CD8-positive, alpha-beta memory T cell (primary cell): ENCODE results near the gene ASCL3. TPM values are rescaled to one million over a fixed set of nuclear protein-coding genes. Genes with fewer than 3 reads are reported as not detected.
"Not testable (repeated sequence)": the region's sequence is repeated elsewhere in the genome, so short reads cannot be mapped to it uniquely, and the experiment has no call there.

Experiments
- CTCF ChIA-PET: fragments of 350-600 bp; sonication (Branson Sonifier 250); formaldehyde crosslinking; loops from one replicate; lab custom pipeline; 2021; ENCODE audit warnings: antibody characterized with exemption; lab: Charles Lee
- POLR2A ChIA-PET: fragments of 350-600 bp; sonication (Branson Sonifier 250); formaldehyde crosslinking; loops from one replicate; lab custom pipeline; 2021; ENCODE audit warnings: antibody characterized with exemption; lab: Charles Lee
- DNase-seq, 5 donors: peaks; one replicate each; pipeline versions ENCODE4 v3.0.0 to v3.0.0-alpha.2; 2020 to 2022; ENCODE audit warnings: mixed read lengths in 1 of 5
- H3K27ac ChIP-seq: one replicate; pipeline ENCODE4 v1.7.0; 2013; ENCODE audit warnings: low read depth, mild to moderate bottlenecking, low read length, moderate library complexity
- H3K27me3 ChIP-seq: 2 replicates; pipeline ENCODE4 v1.7.0; 2013; ENCODE audit warnings: low read length, mild to moderate bottlenecking; ENCODE audit not compliant: insufficient read depth, poor library complexity, severe bottlenecking
- H3K36me3 ChIP-seq: 2 replicates; pipeline ENCODE4 v1.7.0; 2013; ENCODE audit warnings: mild to moderate bottlenecking, low read length, moderate library complexity; ENCODE audit not compliant: insufficient read depth
- H3K4me1 ChIP-seq: 2 replicates; pipeline ENCODE4 v1.7.0; 2013; ENCODE audit warnings: mild to moderate bottlenecking, low read length, moderate library complexity; ENCODE audit not compliant: insufficient read depth
- H3K4me3 ChIP-seq: 2 replicates; pipeline ENCODE4 v1.7.0; 2013; ENCODE audit warnings: mild to moderate bottlenecking, low read length
- H3K9me3 ChIP-seq: 2 replicates; pipeline ENCODE4 v1.7.0; 2013; ENCODE audit warnings: mild to moderate bottlenecking, low read length
- H3K27ac Mint-ChIP-seq, 8 donors: one replicate each; pipeline ENCODE4 v1.8.0; 2020 to 2021; ENCODE audit warnings: mixed read lengths in 8 of 8, mild to moderate bottlenecking in 6 of 8, inconsistent platforms in 3 of 8, moderate library complexity in 3 of 8
- H3K27me3 Mint-ChIP-seq, 2 donors: one replicate each; pipeline ENCODE4 v1.8.0; 2020 to 2021; ENCODE audit warnings: mixed read lengths in 2 of 2, mild to moderate bottlenecking in 1 of 2, moderate library complexity in 1 of 2
- H3K36me3 Mint-ChIP-seq, 3 donors: one replicate each; pipeline ENCODE4 v1.8.0; 2020 to 2021; ENCODE audit warnings: mixed read lengths in 3 of 3, inconsistent platforms in 1 of 3, mild to moderate bottlenecking in 1 of 3
- H3K4me1 Mint-ChIP-seq, 3 donors: one replicate each; pipeline ENCODE4 v1.8.0; 2020 to 2021; ENCODE audit warnings: mixed read lengths in 3 of 3, inconsistent platforms in 1 of 3, mild to moderate bottlenecking in 1 of 3
- H3K4me3 Mint-ChIP-seq, 7 donors: one replicate each; pipeline ENCODE4 v1.8.0; 2020 to 2021; ENCODE audit warnings: mixed read lengths in 7 of 7, mild to moderate bottlenecking in 6 of 7, moderate library complexity in 4 of 7, inconsistent platforms in 2 of 7
- H3K9me3 Mint-ChIP-seq, 5 donors: one replicate each; pipeline ENCODE4 v1.8.0; 2020 to 2022; ENCODE audit warnings: mixed read lengths in 5 of 5, mild to moderate bottlenecking in 3 of 5, moderate library complexity in 2 of 5, inconsistent platforms in 1 of 5
- polyA plus RNA-seq: library from polyadenylated mRNA; unstranded; fragments of 300-500 nt; fragmentation: Illumina TruSeq; gene quantifications from one replicate; pipeline ENCODE4 v1.2.3, GENCODE V29; 2021
- total RNA-seq, 2 experiments: library from RNA; stranded (reverse); gene quantifications; one replicate each; pipeline ENCODE4 v1.2.3, GENCODE V29; 2021

The ASCL3 gene
- total and polyA plus RNA-seq, 3 experiments from 2014 or later = not detected

DNA sequence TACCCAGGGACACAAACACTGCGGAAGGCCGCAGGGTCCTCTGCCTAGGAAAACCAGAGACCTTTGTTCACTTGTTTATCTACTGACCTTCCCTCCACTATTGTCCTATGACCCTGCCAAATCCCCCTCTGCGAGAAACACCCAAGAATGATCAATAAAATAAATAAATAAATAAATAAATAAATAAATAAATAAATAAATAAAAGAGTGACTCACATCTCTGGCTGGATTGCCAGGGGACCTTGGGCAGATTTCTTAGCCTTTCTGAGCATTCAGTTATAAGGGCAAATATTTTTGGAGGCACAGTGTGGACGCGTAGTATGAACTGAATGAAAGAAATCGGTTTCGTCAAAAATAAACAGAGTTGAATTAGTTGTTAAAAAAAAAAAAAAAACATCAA is 36.5 kb upstream of the ASCL3 start:
- H3K4me3 Mint-ChIP-seq, H3K27me3 Mint-ChIP-seq, DNase-seq, H3K36me3 ChIP-seq, H3K27ac ChIP-seq, H3K27me3 ChIP-seq, H3K27ac Mint-ChIP-seq, H3K36me3 Mint-ChIP-seq, CTCF ChIA-PET, H3K9me3 ChIP-seq, H3K4me1 Mint-ChIP-seq, POLR2A ChIA-PET, H3K4me1 ChIP-seq, H3K9me3 Mint-ChIP-seq, H3K4me3 ChIP-seq: not testable (repeated sequence)

DNA sequence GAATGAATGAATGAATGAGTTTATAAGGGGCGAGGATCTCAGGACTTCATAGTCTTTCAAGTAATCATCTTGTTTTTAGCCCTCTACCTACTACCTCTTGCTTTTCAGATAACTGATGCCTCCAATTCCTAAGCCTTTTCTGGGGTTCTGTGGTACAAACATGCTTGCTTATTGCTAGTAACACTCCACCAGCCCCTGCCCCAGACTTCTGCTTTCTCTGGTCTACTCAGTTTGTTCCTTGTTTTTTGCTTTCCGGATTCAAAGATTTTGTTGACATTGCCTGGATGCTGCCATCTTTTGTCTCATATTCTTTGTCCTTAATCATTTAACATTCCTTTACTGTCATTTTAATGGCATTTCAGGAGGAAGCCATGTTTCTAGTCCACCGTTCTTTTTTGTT is 30.3 kb upstream of the ASCL3 start:
- Mint-ChIP-seq H3K27ac (peak overlapping the region in 1 of 8 donors; percentile 17), H3K36me3 (peaks cover 0 to 5% (median 0%) of the 10 kb centered on the region in 3 donors), H3K4me1 (no peaks in the 10 kb centered on the region), H3K4me3 (no peak overlapping the region), H3K27me3 (no peaks in the 10 kb centered on the region), H3K9me3 (no peaks in the 10 kb centered on the region)
- Histone ChIP-seq H3K27ac (no peak overlapping the region), H3K4me3 (no peak overlapping the region), H3K36me3 (no peaks in the 10 kb centered on the region), H3K9me3 (no peaks in the 10 kb centered on the region), H3K4me1 (no peaks in the 10 kb centered on the region), H3K27me3 (no peaks in the 10 kb centered on the region)
- ChIA-PET POLR2A (interaction anchor here (0.6 kb wide), 1 partner anchor 8 kb away, joined by 3 read pairs; no protein-coding TSS in a partner anchor), CTCF (no interaction called here)
- DNase-seq = no peak

DNA sequence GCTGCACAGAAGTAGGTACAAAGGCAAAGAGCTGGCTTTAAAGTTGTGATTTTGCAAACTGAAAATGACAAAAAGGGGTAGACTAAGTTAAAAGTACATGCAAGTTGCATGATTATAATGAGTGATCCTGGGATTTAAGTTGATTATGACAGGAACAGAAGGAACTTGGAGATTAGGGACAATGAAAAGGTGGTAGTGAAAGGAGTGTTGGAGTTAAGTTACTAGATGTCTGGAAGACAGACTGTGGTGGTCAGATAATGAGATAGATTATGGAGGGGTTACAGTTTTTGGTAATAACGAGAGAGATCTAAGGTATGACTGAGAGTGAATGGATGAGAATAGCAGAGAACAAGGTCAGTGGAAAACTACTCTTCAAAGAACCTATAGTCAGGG is 29.1 kb upstream of the ASCL3 start:
- CTCF ChIA-PET = no interaction called here
- no peak overlapping the region for H3K4me3 Mint-ChIP-seq
- no peaks in the 10 kb centered on the region for H3K9me3 Mint-ChIP-seq
- Histone ChIP-seq H3K27me3 (no peaks in the 10 kb centered on the region), H3K27ac (no peak overlapping the region), H3K4me3 (no peak overlapping the region), H3K9me3 (no peaks in the 10 kb centered on the region), H3K4me1 (no peaks in the 10 kb centered on the region), H3K36me3 (no peaks in the 10 kb centered on the region)
- no peak for DNase-seq
- no peak overlapping the region for H3K27ac Mint-ChIP-seq
- H3K27me3 Mint-ChIP-seq = no peaks in the 10 kb centered on the region
- no peaks in the 10 kb centered on the region for H3K4me1 Mint-ChIP-seq
- H3K36me3 Mint-ChIP-seq = peaks cover 0 to 7% (median 5%) of the 10 kb centered on the region in 3 donors
- POLR2A ChIA-PET = no interaction called here

DNA sequence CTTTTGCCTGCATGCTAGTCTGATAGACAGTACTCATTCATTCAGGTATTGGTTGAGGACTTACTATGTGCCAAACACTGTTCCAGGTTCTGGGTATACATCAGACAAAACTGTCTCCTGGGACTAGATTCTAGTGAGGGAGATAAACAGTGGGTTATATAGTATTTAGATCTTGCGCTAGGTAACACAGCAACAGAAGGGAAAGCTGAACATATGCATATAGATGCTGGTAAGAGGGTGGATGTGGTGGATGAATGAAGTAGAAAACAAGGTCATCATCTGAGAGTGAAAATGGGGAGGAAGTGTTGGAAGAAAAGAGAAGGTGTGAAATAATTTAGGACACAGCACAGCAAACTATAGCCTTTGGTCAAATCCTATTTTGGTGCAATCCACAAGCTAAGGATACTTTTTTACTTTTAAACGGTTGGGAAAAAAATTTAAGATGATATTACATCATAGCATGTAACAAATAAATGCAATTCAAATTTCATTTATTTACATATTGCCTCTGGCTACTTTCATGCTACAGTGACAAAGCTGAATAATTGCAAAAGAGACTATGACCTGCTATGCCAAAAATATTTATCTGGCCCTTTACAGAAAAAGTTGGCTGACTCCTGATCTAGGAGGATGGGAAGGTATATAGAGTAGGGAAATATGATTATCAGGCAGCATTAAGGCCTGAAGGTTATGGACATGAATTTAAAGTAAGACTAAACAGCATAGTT is 28.5 kb upstream of the ASCL3 start:
- POLR2A ChIA-PET = no interaction called here
- CTCF ChIA-PET = no interaction called here

DNA sequence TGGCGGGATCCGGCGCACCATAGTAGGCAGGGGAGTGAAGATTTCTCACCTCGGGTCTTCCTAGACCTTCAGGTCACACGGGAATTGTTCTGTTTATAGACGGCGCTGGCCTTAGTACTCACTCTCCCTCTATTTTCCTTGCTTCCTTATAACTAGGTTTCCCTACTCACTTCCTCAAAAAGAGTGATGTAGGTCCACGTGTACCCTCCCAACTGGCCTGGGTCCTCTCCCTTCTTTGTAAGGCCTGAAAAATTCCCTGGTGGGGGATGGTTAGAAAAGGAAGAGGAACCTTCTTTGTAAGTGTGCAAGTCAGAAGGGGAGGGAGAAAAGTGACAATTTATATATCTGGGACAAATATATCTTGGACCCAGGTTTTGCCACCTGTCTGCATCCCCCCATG is 24.4 kb upstream of the ASCL3 start:
- Mint-ChIP-seq H3K27ac (peak overlapping the region in 1 of 8 donors; percentile 48), H3K4me1 (peaks cover 21 to 26% (median 23%) of the 10 kb centered on the region in 3 donors), H3K36me3 (peaks cover 0 to 21% (median 5%) of the 10 kb centered on the region in 3 donors), H3K4me3 (peak overlapping the region in 3 of 7 donors; percentile 37 to 86 (median 62)), H3K27me3 (no peaks in the 10 kb centered on the region), H3K9me3 (no peaks in the 10 kb centered on the region)
- Histone ChIP-seq H3K27ac (no peak overlapping the region), H3K27me3 (no peaks in the 10 kb centered on the region), H3K36me3 (no peaks in the 10 kb centered on the region), H3K9me3 (no peaks in the 10 kb centered on the region), H3K4me3 (no peak overlapping the region), H3K4me1 (peaks cover 21% of the 10 kb centered on the region)
- no peak for DNase-seq
- POLR2A ChIA-PET = no interaction called here
- CTCF ChIA-PET = no interaction called here

More for the DNA sequence above, 28.5 kb upstream of the ASCL3 start:
- DNase-seq = no peak
- no peaks in the 10 kb centered on the region for H3K9me3 ChIP-seq
- no peaks in the 10 kb centered on the region for H3K27me3 ChIP-seq
- H3K4me3 ChIP-seq = no peak overlapping the region
- Mint-ChIP-seq H3K9me3 (no peaks in the 10 kb centered on the region), H3K4me3 (no peak overlapping the region), H3K27me3 (no peaks in the 10 kb centered on the region), H3K4me1 (no peaks in the 10 kb centered on the region), H3K36me3 (peaks cover 0 to 7% (median 5%) of the 10 kb centered on the region in 3 donors), H3K27ac (no peak overlapping the region)
- H3K36me3 ChIP-seq = no peaks in the 10 kb centered on the region
- H3K27ac ChIP-seq = no peak overlapping the region
- no peaks in the 10 kb centered on the region for H3K4me1 ChIP-seq

DNA sequence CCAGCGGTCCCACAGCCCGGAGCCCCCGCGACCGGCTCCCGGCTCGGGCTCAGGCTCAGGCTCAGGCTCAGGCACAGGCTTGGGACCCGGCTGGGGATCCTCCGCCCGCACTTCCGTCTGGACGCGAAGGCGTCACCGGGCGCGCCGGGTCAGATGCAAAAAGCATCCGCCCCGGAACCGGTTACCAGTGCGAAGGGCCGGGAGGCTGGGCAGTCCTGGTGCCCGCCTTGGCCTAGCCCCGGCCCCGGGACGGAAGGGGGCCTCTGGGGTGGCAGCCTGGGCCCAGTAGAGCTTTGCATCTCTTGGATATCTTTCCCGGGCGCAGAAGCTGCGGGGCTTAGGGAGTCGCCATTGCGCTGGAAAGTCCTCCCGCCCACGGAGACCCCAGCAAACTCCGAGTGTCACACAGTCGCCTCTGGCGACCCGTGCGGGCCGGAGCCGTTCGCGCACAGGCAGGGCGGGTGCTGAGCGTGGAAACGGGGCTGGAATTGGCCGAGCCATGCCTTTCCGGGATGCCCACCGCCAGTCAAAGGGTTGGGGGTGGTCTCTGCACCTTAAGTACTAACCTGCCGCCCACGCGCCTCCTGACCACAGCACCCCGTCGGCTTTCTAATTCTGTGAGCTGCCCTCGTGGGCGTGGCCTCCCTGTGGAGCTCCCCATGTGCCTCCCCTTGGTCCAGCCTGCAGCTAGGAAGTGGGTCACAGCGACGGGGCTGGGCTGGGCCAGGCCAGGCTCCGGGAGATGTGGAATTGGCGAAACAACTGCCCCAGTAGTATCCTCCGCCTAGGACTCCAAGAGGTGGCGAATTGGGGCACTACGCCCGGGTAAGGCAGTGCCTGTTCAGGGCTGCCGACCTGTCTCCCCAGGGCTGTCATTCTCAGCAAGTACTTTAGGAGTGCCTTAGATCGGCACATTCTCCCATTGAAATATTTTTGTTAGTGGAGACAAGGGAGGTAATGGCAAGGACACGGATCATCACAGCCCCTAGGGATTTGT is 21.8 kb upstream of the ASCL3 start, which contains the start of gene TMEM9B:
TSS of gene TMEM9B (minus strand) at position 119 of the 997 bp plus-strand sequence. CDS start 129 bp downstream, outside the sequence.
- no peaks in the 10 kb centered on the region for H3K27me3 Mint-ChIP-seq
- peak within 1 kb of the TSS; percentile 91 to 99 (median 97) for H3K27ac Mint-ChIP-seq
- H3K4me1 Mint-ChIP-seq = peaks cover 32 to 44% (median 33%) of the 10 kb centered on the region in 3 donors
- no peaks in the 10 kb centered on the region for H3K9me3 Mint-ChIP-seq
- H3K36me3 ChIP-seq = no peaks in the 10 kb centered on the region
- H3K27ac ChIP-seq = peak within 1 kb of the TSS; percentile 94
- DNase-seq = peak; percentile 66 to 84 (median 79)
- peaks cover 0 to 30% (median 2%) of the 10 kb centered on the region in 3 donors for H3K36me3 Mint-ChIP-seq
- peaks cover 24% of the 10 kb centered on the region for H3K4me1 ChIP-seq
- H3K4me3 Mint-ChIP-seq = peak within 1 kb of the TSS; percentile 94 to 97 (median 97)
- ChIA-PET POLR2A (interaction anchor here (0.9 to 2.6 kb wide), 6 partner anchors 39 to 496 kb away, joined by 3 to 13 read pairs (median 6); partner anchors contain the start of genes NRIP3, RPL27A, TRIM66 and ZNF143), CTCF (interaction anchor here (0.8 to 1.9 kb wide), 6 partner anchors 17 to 53 kb away, joined by 3 to 6 read pairs (median 4); partner anchors contain the start of gene AKIP1)
- H3K4me3 ChIP-seq = peak within 1 kb of the TSS; percentile 87
- H3K27me3 ChIP-seq = no peaks in the 10 kb centered on the region
- no peaks in the 10 kb centered on the region for H3K9me3 ChIP-seq

DNA sequence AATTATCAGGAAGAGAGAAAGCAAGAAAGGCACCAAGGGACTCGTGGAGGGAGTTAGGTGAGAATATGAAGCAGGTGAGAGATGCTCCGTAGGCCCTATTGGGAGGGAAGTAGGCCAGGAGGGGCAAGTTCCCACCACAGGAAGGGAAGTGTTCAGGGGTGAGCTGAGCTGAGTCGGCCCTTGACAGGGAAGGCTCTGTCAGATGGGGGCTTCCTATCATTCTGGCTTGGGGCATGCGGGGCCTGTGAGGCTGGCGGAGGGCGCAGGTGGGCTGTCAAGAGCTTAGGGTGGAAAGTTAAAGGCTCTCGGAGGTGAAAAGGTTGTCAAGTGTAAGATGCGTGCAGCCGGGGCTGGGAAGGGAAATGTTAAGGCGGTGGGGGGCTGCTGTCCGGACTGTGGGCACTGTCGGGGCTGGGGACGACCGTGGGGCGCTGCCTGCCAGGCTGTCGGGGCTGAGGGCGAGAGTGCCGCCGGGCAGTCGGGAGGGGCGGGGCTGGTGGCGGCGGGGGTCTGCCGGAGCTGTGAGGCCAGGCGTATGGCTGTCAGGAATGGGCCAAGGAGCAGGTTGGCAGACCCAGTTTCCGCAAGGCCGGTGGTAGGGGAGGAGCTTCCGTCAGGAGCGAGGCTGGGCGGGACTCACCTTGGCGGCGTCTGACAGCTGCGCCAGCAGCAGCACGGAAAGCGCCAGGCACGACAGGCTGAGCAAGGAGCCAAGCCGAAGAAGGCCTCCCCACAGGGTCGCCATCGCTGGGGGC is 20.9 kb upstream of the ASCL3 start:
- peaks cover 35 to 50% (median 40%) of the 10 kb centered on the region in 3 donors for H3K4me1 Mint-ChIP-seq
- peak overlapping the region; percentile 94 to 97 (median 97) for H3K4me3 Mint-ChIP-seq
- Histone ChIP-seq H3K4me1 (peaks cover 24% of the 10 kb centered on the region), H3K36me3 (no peaks in the 10 kb centered on the region), H3K27ac (peak overlapping the region; percentile 94), H3K4me3 (peak overlapping the region; percentile 87), H3K9me3 (no peaks in the 10 kb centered on the region), H3K27me3 (no peaks in the 10 kb centered on the region)
- peak; percentile 68 to 85 (median 78) for DNase-seq
- H3K36me3 Mint-ChIP-seq = peaks cover 0 to 36% (median 2%) of the 10 kb centered on the region in 3 donors
- ChIA-PET CTCF (interaction anchor here (0.8 to 1.9 kb wide), 6 partner anchors 18 to 496 kb away, joined by 3 to 6 read pairs (median 4); partner anchors contain the start of genes AKIP1 and ZNF143), POLR2A (interaction anchor here (1.0 to 2.6 kb wide), 5 partner anchors 40 to 496 kb away, joined by 4 to 13 read pairs (median 6); partner anchors contain the start of genes NRIP3, RPL27A, TRIM66 and ZNF143)
- H3K27me3 Mint-ChIP-seq = no peaks in the 10 kb centered on the region
- peak overlapping the region; percentile 91 to 99 (median 97) for H3K27ac Mint-ChIP-seq
- no peaks in the 10 kb centered on the region for H3K9me3 Mint-ChIP-seq
